Stomach (tissue), 9 donors: Measurements from ENCODE around the gene HECW1. TPM values are rescaled to one million over a fixed set of nuclear protein-coding genes. Genes with fewer than 3 reads are reported as not detected.
A peak's percentile ranks its signal among the peaks of the same experiment; 100 is the strongest.

Experiments used
- DNase-seq, 2 donors: peaks; one replicate each; pipeline versions ENCODE4 v3.0.0 to v3.0.0-alpha.2; 2013 to 2019
- H3K27ac ChIP-seq, 5 donors: fragments of 200-600 bp in 4 of 5; sonication (generic) in 4 of 5; one replicate each; pipeline ENCODE4 v1.5.1; 2013 to 2019; ENCODE audit warnings: mild to moderate bottlenecking in 1 of 5, moderate library complexity in 1 of 5
- H3K27me3 ChIP-seq, 3 donors: fragments of 200-600 bp; sonication (generic); one replicate each; pipeline ENCODE4 v1.5.1; 2017 to 2019; ENCODE audit warnings: mixed run types in 1 of 3
- H3K36me3 ChIP-seq, 4 donors: fragments of 200-600 bp; sonication (generic); 1 replicate in 3 of 4; 2 replicates in 1 of 4; pipeline ENCODE4 v1.5.1; 2016 to 2019
- H3K4me1 ChIP-seq, 4 donors: fragments of 200-600 bp; sonication (generic); one replicate each; pipeline ENCODE4 v1.5.1; 2016 to 2019
- H3K4me3 ChIP-seq, 4 donors: fragments of 200-600 bp; sonication (generic) in 3 of 4; one replicate each; pipeline ENCODE4 v1.5.1; 2016 to 2019; ENCODE audit warnings: mild to moderate bottlenecking in 1 of 4
- H3K9me3 ChIP-seq, 4 donors: fragments of 200-600 bp; sonication (generic); one replicate each; pipeline ENCODE4 v1.5.1; 2016 to 2019
- CTCF ChIP-seq, 7 experiments: fragments of 450-650 bp in 4 of 7; fragments of 200-600 bp in 3 of 7; sonication (generic) in 3 of 7; IDR thresholded peaks; one replicate each; pipeline ENCODE4 v1.5.1; 2016 to 2019; ENCODE audit warnings: antibody characterized with exemption in 7 of 7, control low read depth in 2 of 7, mild to moderate bottlenecking in 1 of 7
- EP300 ChIP-seq: sonication (generic); formaldehyde crosslinking; IDR thresholded peaks from one replicate; pipeline ENCODE4 v1.6.1; 2017; ENCODE audit warnings: antibody characterized with exemption
- POLR2A ChIP-seq, 4 donors: fragments of 450-650 bp; IDR thresholded peaks; one replicate each; pipeline ENCODE4 v1.6.1; 2016; ENCODE audit warnings: antibody characterized with exemption in 4 of 4, control low read depth in 2 of 4, mild to moderate bottlenecking in 1 of 4, moderate library complexity in 1 of 4
- POLR2AphosphoS5 ChIP-seq, 3 donors: sonication (generic); formaldehyde crosslinking; IDR thresholded peaks; one replicate each; pipeline ENCODE4 v1.6.1; 2016; ENCODE audit warnings: antibody characterized with exemption in 3 of 3
- WGBS, 5 donors: extraction: QIAGEN DNeasy Blood & Tissue Kit in 3 of 5; methylation state at CpG; one replicate each; pipeline versions ENCODE4 v1.1.5 to v1.1.7; 2013 to 2018; 5-methylcytosine and 5-hydroxymethylcytosine counted together
- intact Hi-C: fragments of 100-400 bp; cut with DNase I; formaldehyde crosslinking; loops from one replicate; pipeline ENCODE4 v1.15.1; 2023; ENCODE audit warnings: low total_unique reads
- polyA plus RNA-seq, 3 donors: library from polyadenylated mRNA; stranded (reverse); fragments of 200-250 nt; gene quantifications; one replicate each; pipeline ENCODE4 v1.2.3, GENCODE V29; 2013
- total RNA-seq, 5 donors: library from RNA; depleted of rRNA; stranded (reverse); fragments of >200 nt; gene quantifications; one replicate each; pipeline versions ENCODE4 v1.1.0 to v1.2.3, GENCODE V29; 2014 to 2016
- donor health status: healthy with polysubstance abuse.
- donor health status: Bipolar disorder and iron deficiency.
- donor health status: healthy.

The HECW1 gene
- total and polyA plus RNA-seq, 8 donors = 0.29 to 11.1 (median 1.4) TPM; not detected in 1

GRCh38 chr7:43108255-43109011 lies 4.0 kb upstream of the HECW1 start:
- H3K27ac ChIP-seq = no peak overlapping the region
- 0 to 7% (median 5%) methylated on average over 3 of the region's 3 CpGs for WGBS, 5 donors
- H3K9me3 ChIP-seq = no peaks in the 10 kb centered on the region
- DNase-seq = peak; percentile 72 to 85
- no peaks in the 10 kb centered on the region for H3K36me3 ChIP-seq
- peaks cover 9 to 51% (median 26%) of the 10 kb centered on the region in 3 donors for H3K27me3 ChIP-seq
- peaks cover 9 to 21% (median 15%) of the 10 kb centered on the region in 4 donors for H3K4me1 ChIP-seq
- H3K4me3 ChIP-seq = no peak overlapping the region
- TF ChIP-seq POLR2A (IDR thresholded peaks at IDR 0.05) (no peak), CTCF (IDR thresholded peaks at IDR 0.05) (peak in 4 of 7 experiments; percentile 35 to 76 (median 64)), EP300 (no peak)
- intact Hi-C loops = no loop called here

- WGBS, 5 donors = 33 to 55% (median 45%) methylated on average over 3 of the region's 3 CpGs
Observed at GRCh38 chr7:43110791-43111535, 1.5 kb upstream of the HECW1 start.

GRCh38 chr7:43111630-43112458 lies 603 bp upstream of the HECW1 start:
- DNase-seq = no peak
- intact Hi-C loops = loop anchor here (10.0 kb wide), 1 partner anchor 167 kb away; no protein-coding TSS in a partner anchor
- Histone ChIP-seq H3K27me3 (peaks cover 15 to 81% (median 43%) of the 10 kb centered on the region in 3 donors), H3K4me3 (peak overlapping the region in 3 of 4 donors; percentile 35 to 53 (median 37)), H3K27ac (no peak overlapping the region), H3K36me3 (no peaks in the 10 kb centered on the region), H3K9me3 (no peaks in the 10 kb centered on the region), H3K4me1 (peaks cover 13 to 29% (median 25%) of the 10 kb centered on the region in 4 donors)
- no peak for TF ChIP-seq POLR2AphosphoS5 (IDR thresholded peaks at IDR 0.05)
- no peak for TF ChIP-seq POLR2A (IDR thresholded peaks at IDR 0.05)
- no peak for TF ChIP-seq EP300
- TF ChIP-seq CTCF (IDR thresholded peaks at IDR 0.05) = no peak
- 11 to 16% (median 13%) methylated on average over 17 of the region's 17 CpGs for WGBS, 5 donors

More at GRCh38 chr7:43110791-43111535, 1.5 kb upstream of the HECW1 start:
- H3K9me3 ChIP-seq = no peaks in the 10 kb centered on the region
- TF ChIP-seq CTCF (IDR thresholded peaks at IDR 0.05) (no peak), EP300 (no peak), POLR2A (IDR thresholded peaks at IDR 0.05) (no peak), POLR2AphosphoS5 (IDR thresholded peaks at IDR 0.05) (no peak)
- H3K27ac ChIP-seq = no peak overlapping the region
- no peak for DNase-seq
- intact Hi-C loops = loop anchor here (10.0 kb wide), 1 partner anchor 166 kb away; no protein-coding TSS in a partner anchor
- peaks cover 13 to 29% (median 25%) of the 10 kb centered on the region in 4 donors for H3K4me1 ChIP-seq
- no peak overlapping the region for H3K4me3 ChIP-seq
- H3K27me3 ChIP-seq = peaks cover 15 to 72% (median 40%) of the 10 kb centered on the region in 3 donors
- H3K36me3 ChIP-seq = no peaks in the 10 kb centered on the region
